ENCODE measurements around the gene TIAM1.
"Not testable (repeated sequence)": the region's sequence is repeated elsewhere in the genome, so short reads cannot be mapped to it uniquely, and the experiment has no call there.

The TIAM1 gene

DNA sequence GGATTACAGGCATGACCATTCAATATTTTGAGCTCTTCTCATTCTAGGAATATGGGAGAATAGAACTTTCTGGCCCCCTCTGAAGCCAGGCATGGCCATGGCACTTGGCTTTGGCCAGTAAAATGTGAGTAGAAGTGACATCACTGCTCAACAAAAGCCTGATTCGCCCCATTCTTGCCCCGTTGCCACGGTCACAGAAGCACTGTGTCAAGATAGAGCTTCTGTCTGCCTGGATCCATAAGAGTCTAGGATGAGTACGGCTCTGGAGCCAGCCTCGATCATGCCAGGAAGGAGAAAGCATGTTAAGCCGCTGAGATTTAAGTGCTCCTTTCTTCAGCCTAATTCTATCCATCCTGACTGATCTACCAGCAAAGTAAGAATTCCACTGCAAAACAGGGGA is 113.1 kb downstream of the TIAM1 start:
- TF ChIP-seq, protein P1, sequence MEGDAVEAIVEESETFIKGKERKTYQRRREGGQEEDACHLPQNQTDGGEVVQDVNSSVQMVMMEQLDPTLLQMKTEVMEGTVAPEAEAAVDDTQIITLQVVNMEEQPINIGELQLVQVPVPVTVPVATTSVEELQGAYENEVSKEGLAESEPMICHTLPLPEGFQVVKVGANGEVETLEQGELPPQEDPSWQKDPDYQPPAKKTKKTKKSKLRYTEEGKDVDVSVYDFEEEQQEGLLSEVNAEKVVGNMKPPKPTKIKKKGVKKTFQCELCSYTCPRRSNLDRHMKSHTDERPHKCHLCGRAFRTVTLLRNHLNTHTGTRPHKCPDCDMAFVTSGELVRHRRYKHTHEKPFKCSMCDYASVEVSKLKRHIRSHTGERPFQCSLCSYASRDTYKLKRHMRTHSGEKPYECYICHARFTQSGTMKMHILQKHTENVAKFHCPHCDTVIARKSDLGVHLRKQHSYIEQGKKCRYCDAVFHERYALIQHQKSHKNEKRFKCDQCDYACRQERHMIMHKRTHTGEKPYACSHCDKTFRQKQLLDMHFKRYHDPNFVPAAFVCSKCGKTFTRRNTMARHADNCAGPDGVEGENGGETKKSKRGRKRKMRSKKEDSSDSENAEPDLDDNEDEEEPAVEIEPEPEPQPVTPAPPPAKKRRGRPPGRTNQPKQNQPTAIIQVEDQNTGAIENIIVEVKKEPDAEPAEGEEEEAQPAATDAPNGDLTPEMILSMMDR (IDR thresholded peaks at IDR 0.05; ENCODE audit: control extremely low read depth, extremely low read depth, low read depth, missing control alignments), result no peak
- ChIA-PET POLR2A (no interaction called here), CTCF (interaction anchor here (0.6 to 1.9 kb wide), 2 partner anchors 17 to 132 kb away, joined by 3 to 4 read pairs; no protein-coding TSS in a partner anchor)
- DNase-seq (ENCODE audit: extremely low spot score), result no peak

DNA sequence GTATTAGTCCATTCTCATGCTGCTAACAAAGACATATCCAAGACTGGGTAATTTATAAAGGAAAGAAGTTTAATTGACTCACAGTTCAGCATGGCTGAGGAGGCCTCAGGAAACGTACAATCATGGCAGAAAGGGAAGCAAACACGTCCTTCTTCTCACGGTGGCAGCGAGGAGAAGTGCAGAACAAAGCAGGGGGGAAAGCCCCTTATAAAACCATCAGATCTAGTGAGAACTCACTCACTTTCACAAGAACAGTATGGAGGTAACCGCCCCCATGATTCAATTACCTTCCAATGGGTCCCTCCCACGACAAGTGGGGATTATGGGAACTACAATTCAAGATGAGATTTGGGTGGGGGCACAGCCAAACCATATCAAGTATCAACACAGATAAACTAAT is 115.3 kb downstream of the TIAM1 start:
- CTCF ChIA-PET, result interaction anchor here (1.1 kb wide), 1 partner anchor 352 kb away, joined by 4 read pairs; no protein-coding TSS in a partner anchor

DNA sequence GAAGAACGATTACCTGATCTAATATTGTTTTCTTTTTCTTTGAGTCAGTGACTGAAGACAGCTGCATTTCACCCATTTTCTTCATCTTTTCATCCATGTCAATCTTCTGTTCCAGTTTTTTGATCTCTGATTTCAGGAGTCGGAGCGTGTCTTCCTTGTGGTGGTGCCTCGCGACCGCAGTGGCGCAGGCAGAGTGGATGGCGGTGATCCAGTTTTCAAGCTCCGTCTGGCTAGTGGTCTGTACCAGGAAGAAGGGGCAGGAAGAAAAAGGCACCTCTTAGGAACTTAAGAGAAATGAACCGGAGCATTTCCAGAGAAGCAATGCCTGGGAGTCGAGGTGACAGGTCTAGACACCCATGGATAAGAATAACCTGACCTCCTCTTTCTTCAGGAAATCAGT is 118.3 kb downstream of the TIAM1 start:
- CTCF ChIA-PET, result no interaction called here
- POLR2A ChIA-PET, result no interaction called here
- TF ChIP-seq, protein P1 (IDR thresholded peaks at IDR 0.05; ENCODE audit: control extremely low read depth, extremely low read depth, low read depth, missing control alignments), result no peak
- DNase-seq (ENCODE audit: extremely low spot score), result no peak

More for the DNA sequence above, 115.3 kb downstream of the TIAM1 start:
- POLR2A ChIA-PET; DNase-seq (ENCODE audit: extremely low spot score): not testable (repeated sequence)

DNA sequence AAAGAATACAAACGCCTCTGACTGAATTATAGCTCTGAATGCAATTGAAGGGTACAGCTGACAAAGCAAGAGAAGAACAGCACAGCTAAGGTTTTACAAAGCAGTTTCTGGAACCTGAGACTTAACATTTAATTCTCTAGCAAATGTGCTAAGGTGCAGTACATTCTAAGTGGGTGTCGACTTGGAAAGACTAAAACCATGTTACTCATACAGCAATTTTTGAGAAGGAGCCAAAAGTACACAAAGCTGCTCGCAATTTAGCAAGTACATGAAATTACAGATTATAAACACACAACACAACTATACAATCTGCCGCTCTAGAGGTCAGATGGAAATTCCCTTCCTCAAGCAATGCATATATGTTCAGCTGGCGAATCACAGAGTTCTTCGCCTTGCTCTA is 121.9 kb downstream of the TIAM1 start:
- no peak for DNase-seq (ENCODE audit: extremely low spot score)
- ChIA-PET CTCF (interaction anchor here (1.0 to 2.1 kb wide), 3 partner anchors 10 to 359 kb away, joined by 3 to 8 read pairs (median 6); no protein-coding TSS in a partner anchor), POLR2A (no interaction called here)
- TF ChIP-seq, protein P1 (IDR thresholded peaks at IDR 0.05; ENCODE audit: control extremely low read depth, extremely low read depth, low read depth, missing control alignments), result no peak

DNA sequence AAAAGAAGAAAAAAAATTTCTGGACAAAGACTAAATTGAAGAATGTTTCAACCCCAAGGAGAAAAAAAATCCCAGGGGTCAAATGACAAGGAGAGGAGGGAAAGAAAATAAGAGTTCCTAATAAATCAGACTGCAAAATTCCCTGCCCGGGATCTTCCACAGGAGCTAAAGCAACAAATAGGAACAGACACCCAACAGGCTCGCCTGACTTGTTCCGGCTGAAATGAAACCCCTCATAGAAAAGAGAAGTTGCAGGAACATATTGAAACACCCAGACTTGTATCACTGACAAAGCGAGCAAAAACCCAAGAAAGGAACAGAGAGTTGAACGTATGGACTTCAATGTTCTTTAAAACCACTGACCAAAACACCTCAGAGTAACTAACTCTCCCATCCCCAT is 123.0 kb downstream of the TIAM1 start:
- TF ChIP-seq, protein P1 (IDR thresholded peaks at IDR 0.05; ENCODE audit: control extremely low read depth, extremely low read depth, low read depth, missing control alignments), result no peak
- ChIA-PET CTCF (interaction anchor here (0.8 kb wide), 1 partner anchor 22 kb away, joined by 3 read pairs; no protein-coding TSS in a partner anchor), POLR2A (no interaction called here)
- no peak for DNase-seq (ENCODE audit: extremely low spot score)

DNA sequence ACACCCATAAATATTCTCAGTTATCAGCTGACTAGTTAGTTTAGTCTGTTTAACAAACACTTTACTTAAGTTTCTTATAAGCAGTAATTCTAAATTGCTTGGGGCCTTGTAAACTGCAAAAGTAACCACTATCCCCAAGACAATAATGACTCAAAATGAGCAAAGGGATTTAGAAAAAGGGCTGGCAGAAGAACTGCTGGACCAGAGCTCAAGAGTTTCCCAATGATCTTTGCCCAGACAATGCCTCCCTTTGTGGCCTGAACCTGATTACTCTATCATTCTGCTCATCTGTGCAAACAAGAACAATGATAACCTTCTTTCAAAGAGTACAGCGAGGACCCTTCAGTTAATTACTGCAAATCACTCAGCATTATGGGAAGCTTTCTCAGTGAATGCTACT is 123.5 kb downstream of the TIAM1 start:
- CTCF ChIA-PET, result interaction anchor here (0.8 kb wide), 1 partner anchor 22 kb away, joined by 3 read pairs; no protein-coding TSS in a partner anchor
- POLR2A ChIA-PET, result no interaction called here
- no peak for DNase-seq (ENCODE audit: extremely low spot score)
- TF ChIP-seq, protein P1 (IDR thresholded peaks at IDR 0.05; ENCODE audit: control extremely low read depth, extremely low read depth, low read depth, missing control alignments), result no peak

DNA sequence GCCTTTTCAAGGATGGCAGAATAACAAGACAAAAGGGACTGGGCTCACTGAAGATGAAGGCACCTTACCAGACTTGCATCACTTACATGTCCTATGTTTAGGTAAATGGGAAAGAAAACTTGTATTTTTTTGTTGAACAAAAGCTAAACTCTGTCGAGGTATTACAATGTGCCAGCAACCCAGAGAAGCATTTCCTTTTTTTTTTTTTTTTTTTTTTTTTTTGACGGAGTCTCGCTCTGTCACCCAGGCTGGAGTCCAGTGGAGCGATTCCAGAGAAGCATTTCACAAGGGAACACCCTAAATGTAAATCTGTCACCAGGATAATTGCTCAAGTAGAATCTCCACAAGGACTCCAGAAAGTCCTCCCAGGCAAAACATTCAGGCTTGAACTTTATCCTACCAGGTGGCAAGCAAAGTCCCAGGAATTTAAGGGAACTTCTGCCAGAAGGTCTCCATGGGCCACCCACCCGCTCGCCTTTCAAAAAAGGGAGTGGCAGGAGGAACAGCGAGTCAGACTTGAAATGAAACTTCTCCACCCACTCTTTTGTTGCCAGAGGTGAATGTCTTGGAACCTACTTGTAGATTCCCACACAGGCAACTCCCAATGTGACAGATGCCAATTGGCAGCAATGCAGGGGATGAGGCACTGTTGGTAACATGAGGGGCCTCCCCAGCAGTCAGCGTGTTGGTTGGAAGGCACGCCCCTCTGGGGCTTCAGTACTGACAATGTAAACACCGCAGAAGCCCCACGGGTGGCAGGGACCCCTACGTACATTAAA is 125.0 kb downstream of the TIAM1 start:
- TF ChIP-seq, protein P1 (IDR thresholded peaks at IDR 0.05; ENCODE audit: control extremely low read depth, extremely low read depth, low read depth, missing control alignments), result no peak
- no peak for DNase-seq (ENCODE audit: extremely low spot score)
- CTCF ChIA-PET, result no interaction called here
- POLR2A ChIA-PET, result no interaction called here
